GM18907 (cell line): ENCODE results near the gene LDAH.

Experiments
- ATAC-seq: cut with Tn5 transposase; IDR thresholded peaks from one replicate; pipeline ENCODE4 v1.9.1; 2021; ENCODE audit warnings: mild to moderate bottlenecking, moderate library complexity; ENCODE audit not compliant: unreplicated experiment

LDAH gene

GRCh38 chr2:20642055-20642971 is 180.6 kb downstream of the LDAH start:
- peak; percentile 92 for ATAC-seq

GRCh38 chr2:20641123-20641985 is 181.5 kb downstream of the LDAH start:
- ATAC-seq: no peak

DNA sequence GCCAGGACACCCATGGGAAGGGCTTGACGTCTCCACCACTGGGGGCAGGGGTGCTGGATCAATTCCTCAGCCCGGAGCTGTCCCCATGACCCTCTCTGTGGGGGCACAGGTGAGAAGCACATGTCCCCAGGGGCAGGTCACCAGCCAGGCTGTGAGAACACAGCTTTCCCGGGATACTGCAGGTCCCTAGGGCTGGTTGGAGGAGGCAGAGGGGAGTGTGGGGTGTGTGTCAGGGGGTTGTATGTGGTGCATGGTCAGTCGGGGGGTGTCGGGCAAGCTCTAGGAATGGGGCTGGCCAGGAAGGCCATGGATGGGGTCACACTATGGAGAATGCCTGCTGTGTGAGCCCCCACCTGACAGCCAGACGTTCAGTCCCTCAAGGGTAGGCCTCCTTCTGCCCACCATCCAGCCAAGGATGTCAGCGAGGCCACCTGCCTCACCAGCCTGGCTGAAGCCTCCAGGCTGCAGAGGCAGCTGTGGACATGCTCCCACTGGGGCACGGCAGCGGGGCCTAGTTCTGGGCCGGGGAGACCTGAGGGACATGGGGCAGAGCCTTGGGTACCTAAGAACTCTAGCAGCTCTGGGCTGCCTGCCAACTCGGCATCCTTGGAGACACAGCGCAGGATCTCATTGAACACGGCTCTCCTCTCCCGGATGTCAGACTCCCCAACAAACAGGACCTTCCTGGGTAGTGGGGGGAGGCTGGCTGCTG is 182.3 kb downstream of the LDAH start:
- no peak for ATAC-seq

DNA sequence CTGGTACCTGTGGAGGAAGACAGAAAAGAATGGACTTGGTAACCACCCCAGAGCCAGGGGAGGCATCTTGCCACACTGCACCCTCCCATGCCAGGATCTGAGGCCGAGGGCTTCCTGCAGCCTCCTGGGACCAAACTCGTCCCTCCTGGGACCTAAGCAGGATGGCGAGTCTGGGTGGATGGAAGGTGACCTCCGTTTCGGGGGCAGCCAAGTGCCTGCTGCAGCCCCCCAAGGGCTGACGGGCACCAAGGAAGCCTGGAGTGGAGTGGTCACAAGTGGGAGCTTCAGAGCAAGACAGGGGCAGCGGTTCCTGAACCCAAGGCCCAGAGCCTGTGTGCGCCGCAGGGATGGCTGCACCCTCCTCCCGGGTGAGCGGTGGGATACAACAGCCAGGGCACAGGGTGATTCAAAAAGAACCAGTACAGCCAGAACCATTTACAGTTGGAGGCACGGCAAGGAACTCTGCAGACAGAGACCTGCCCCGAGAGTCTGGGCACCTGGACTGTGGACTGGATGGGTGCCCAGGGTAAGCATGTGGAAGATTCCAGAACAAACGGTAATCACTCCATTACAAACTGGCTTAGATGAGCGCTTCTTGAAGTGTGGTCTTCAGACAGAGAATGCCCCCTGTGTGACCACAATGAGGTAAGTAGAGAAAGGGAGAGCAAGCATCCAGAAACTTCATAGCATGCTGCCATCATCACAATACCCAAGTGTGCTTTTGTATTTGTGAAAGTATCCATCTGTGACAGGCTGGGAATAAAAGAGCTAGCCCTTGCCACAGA is 184.1 kb downstream of the LDAH start:
- ATAC-seq: no peak

GRCh38 chr2:20638014-20638413 is 184.9 kb downstream of the LDAH start:
- ATAC-seq: no peak

DNA sequence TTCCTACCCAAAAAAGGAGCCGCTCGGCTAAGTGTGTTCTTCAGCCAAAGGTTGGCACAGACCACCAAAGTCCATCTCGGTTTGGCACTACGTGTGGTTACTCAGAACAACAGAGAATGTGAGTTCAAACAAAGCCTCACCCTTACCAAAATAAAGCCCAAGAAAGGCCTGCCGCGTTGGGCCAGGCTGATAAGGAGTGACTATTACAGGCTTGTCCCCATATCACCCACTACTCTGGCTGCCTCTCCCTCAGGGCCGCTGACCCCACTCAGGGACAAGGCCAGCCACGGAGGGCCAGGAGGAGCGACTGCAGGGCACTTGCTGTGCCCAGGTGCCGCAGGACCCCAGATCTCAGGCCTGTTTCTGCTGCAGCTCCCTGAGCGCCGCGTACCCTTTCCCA is 185.8 kb downstream of the LDAH start:
- ATAC-seq: no peak

GRCh38 chr2:20635675-20636584 is 187.0 kb downstream of the LDAH start:
- peak; percentile 70 for ATAC-seq

DNA sequence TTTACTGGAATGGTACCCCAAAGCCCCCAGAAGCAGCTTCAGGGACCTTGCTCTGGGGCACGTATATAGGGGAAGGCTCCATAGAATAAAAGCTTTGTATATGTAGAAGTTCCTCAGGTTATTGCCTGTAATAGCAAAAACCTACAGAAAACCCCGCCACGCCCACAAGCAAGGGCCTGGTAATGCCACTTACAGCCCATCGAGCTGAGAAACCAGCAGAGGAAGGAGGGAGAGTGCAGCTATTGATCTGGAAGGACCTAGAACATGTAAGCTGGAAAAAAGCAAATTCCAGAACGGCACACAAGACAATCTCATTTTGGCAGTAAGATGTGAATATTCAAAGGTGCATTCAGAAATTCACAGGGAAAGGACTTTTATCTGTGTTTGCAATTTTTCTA is 187.8 kb downstream of the LDAH start:
- ATAC-seq: no peak

DNA sequence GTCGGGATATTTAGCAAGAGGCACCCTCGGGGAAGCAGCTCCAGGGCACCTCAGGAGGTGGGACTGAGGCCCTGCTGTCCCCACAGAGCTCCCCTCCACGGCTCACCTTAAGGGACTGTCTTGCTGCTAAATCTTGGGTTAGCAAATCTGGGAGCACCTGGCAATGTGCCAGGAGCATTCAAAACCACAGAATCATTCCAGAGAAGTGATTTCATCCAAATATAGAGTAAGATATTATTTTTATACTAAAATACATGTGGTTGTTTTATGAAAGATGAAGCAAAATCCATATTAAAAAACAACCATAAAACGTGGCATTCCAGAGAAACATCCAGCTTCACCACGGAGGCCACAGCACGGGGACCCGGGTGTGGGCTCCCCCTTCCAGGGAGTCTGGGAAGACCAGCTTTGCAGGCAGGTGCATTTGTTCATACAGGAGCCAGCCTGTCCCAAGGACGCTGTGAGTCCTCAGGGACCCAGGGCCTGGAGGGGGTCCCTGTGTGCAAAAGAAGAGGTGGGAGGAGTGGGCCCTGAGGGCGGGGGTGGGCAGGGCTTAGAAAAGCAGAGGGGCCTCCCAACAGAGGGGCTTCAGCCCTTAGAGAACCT is 188.3 kb downstream of the LDAH start:
- no peak for ATAC-seq
